ENCODE results near the gene IL19.
"Not testable (repeated sequence)": the region's sequence is repeated elsewhere in the genome, so short reads cannot be mapped to it uniquely, and the experiment has no call there.

Gene IL19

GRCh38 chr1:206741142-206741701 lies 29.4 kb upstream of the IL19 start:
- no peak for DNase-seq

DNA sequence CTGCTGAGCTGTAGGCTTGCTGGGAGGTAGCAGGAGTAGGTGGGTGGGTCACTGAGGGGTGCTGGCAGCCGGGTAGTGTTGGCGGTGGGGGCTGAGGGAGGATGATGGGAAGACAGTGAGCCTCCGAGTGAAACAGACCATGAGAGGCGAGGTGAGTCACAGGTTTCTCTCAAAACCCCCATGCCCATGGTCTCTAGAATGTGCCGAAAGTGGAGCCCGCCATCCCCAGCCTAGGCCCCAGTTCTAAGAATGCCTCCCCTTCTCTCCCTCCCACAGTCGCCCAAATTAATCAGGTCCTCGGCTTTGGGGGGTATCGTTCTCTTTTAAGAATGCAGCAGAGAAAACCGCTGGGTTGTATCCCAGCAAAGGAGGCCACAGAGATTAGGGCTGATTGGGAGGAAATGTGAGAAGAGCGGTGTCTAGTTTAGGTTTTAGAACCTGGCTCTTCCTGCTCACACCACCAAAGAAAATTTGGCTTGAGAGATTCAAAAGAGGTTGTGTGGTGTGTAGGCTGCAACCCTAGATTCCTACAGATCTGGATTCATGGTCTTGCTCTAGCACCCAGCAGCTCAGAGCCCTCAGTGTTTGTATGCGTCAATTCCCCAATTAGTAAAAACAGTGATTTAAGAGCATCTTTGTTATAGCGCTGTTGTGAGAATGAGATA lies 27.7 kb upstream of the IL19 start:
- no peak for DNase-seq

DNA sequence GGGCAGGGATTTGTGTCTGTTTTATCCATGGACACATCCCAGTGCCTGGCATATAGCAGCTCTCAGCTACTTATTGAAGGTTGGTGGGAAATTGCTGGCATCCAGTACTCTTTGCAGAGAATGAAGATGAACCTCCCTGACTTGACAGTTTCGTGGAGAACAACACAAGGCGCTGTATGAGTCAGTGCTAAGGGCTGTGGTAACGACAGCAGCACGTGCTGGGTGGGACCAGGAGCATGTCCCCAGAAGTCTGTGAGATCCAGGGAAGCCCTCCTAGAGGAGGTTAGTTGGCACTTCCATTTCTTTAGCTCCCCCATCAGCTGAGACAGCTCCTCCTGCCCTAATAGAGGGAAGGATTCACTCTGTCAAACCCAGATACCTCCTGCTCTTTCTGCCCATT lies 25.9 kb upstream of the IL19 start:
- DNase-seq, result no peak

DNA sequence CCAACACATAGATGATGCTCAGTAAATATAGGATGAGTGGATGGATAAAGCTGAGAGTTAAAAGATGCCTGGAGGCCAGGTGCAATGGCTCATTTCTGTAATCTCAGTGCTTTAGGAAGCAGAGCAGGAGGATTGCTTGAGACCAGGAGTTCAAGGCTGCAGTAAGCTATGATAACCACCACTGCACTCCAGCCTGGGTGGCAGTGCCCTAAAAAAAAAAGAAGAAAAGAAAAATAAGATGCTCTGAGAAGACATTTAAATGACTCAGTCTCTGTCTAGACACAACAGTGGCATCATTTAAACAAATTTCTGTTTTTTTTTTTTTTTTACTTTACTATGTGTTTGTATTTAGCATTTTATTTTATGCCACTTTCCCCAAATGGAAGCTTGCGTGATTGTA lies 25.3 kb upstream of the IL19 start:
- DNase-seq, result no peak

DNA sequence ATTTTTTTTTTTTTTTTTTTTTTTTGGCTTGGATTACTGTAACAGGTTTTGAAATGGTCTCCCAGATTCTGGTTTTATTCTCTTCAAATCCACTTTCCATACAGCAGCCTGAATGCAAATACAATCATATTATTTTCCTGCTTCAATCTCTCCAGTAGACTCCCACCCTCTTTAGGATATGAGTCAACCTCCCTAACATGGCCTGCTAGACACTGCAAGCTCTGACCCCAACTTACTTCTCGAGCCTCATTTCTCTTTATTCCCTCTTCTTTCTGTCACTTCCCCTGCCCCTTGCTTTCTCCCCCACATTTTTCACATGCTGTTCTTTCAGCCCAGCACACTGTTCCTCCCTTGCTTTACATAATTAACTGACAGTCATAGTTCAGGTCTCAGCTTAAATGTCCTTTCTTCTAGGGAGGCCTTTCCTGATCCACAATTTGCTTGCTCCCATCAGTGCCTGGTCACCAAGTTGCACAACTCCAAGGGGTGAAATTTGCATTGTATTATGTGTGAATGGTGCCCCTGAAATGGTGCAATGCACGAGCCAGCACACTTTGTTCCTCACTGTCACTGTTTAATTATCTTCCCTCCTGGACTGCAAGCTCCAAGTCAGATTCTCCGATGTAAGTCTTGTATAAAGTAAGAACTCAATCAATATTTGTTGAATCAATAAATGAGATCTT lies 22.1 kb upstream of the IL19 start:
- DNase-seq, result no peak

- DNase-seq, result no peak
These were observed 18.7 kb upstream of the IL19 start for GRCh38 chr1:206751891-206752290.

- DNase-seq, result no peak
These were observed 18.1 kb upstream of the IL19 start for GRCh38 chr1:206752481-206752880.

- DNase-seq, result no peak
These were observed 17.4 kb upstream of the IL19 start for GRCh38 chr1:206753141-206753540.

DNA sequence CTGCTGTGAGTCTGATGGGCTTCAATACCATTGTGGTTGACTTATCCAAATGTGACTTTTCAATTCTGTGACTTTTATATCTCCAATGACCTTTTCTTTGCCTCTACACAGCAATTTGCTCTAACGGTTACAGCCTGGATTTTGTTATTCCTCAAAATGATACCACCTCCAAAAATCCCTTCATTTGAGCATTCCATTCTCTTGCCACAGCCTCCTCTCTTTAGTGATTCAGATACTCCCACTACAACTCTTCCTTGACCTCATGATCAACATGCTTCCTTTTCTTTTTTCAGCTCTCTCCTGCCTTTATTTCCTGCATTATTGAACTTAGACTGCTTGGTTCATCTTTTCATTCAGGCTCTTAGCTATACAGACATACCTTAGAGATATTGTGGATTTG lies 16.6 kb upstream of the IL19 start:
- no peak for DNase-seq

DNA sequence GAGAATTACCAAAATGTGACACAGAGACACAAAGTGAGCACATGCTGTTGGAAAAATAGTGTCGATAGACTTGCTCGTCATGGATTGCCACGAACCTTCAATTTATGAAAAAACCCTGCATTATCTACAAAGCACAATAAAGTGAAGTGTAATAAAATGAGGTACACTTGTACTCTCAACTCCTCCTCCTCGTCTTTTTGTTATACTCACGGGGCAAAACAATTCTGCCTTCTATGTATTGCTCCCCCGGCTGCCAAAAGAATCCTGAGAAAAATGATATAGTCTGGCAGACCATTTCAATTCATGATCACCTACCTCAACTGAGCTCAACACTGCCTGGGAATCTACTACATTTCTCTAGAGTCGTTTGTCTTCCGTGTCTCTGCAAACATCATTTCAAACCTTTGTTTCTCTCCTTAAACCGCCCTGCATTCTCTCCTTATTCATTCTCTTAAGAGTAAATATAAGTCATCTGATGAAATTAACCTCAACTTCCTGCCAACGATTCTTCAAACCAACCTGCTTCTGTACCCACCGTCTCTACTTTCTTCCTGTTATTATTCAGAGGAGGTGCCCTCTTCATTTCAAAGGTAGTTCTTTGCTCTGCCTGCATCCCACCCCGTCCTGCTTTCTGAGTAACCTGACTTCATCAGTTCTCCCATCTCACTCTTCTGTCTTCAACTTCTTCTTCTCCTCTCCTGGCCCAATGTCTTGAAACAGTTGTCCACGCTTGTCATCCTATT lies 12.9 kb upstream of the IL19 start:
- DNase-seq, result peak; percentile 68

- no peak for DNase-seq
These were observed 10.0 kb upstream of the IL19 start for GRCh38 chr1:206760590-206760989.

DNA sequence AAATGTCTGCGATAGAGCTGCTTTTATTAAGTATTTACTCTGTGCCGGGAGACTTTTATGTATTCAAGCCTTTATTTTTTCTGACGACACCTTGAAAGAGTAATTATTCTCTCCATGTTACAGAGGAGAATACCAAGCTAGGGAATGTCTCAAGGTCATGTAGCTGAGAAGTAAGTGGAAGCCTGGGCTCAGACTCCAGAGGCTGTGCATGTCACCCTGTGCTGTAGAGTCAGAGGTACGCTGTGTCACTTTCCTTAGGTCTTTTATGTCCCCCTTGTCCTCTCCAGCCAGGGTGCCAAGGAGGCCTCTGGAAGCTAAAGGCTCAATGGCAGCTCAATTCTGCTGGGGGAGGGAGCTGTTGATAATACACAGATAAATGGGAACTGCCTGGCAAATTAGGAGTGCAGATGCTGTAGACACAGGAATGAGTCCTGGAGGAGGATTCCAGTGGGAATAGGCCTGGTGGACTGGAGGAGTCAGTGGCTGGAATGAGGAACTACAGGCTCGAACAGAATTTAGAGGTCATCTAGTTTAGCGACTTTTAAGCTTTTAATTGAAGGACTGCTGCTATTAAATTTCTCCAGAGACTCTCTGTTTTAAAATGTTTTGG lies 9.3 kb upstream of the IL19 start:
- no peak for DNase-seq

GRCh38 chr1:206762741-206763364 lies 7.7 kb upstream of the IL19 start:
- not testable (repeated sequence) for DNase-seq

- not testable (repeated sequence) for DNase-seq
These were observed 4.8 kb upstream of the IL19 start for GRCh38 chr1:206765771-206766170.

DNA sequence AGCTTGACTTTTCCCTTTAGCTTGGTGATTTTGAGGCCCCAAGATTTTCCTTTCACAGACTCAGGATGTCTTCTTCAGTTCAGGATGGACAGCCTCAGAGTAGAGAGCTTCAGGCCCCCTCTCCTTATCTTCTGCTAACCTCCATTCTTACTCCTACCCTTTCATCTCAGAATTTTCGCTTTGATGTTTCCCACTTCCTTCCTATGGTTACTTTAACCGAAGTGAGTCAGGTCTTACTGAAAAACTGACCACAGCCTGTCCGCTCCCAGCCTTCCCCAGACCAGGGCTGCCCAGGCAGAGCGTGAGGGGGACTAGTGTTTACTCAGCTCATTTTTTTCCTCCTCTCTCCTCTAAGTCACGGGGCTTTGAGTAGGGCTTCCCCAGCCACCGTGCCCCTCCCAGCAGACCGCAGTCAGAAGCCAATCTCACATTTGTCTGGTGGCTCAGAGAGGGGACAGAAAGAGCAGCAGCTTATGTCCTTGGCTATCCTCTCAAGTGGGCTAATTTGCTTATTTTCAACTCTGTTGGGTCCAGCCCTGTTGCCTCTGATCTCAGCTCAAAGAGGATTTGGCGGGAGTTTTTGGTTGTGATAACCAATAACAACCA lies 4.2 kb upstream of the IL19 start:
- peak; percentile 74 for DNase-seq

DNA sequence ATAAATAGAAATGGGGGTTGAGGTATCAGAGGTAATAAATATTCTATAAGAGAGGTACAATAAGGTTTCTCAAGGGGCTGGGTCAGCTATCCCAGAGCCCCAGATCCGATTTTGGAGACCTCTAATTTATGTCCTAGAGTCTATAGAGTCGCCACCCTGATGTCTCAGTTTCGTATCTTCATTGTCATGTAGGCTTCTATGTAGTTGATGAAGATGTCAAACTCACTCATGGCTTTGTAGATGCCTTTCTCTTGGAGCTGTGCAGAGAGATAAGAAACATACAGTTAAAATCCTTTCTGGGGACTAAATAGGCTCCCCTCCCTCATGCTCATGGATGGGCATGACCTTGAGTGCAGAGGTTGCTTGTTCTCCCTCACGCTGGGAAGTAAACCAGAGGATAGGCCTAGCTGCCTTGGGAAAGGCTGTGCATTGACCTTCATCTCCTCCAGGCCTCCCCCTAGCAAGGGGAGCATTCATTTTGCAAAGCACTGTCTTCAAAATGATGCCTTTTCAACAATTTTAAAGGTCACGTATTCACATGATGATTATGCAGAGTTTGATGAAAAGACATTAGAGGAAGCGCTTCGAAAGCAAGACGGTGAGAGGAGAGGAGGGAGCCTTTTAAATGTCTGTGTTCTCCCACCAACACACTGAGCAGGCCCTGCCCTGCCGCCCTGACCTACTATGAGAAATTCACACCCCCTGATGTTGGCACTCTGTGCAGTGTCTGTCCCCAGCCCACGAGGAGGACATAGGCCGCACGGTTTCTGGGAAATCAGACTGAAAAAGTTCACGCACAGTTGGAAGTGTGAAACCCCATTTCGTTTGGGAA lies 1.9 kb upstream of the IL19 start:
- DNase-seq, result no peak

DNA sequence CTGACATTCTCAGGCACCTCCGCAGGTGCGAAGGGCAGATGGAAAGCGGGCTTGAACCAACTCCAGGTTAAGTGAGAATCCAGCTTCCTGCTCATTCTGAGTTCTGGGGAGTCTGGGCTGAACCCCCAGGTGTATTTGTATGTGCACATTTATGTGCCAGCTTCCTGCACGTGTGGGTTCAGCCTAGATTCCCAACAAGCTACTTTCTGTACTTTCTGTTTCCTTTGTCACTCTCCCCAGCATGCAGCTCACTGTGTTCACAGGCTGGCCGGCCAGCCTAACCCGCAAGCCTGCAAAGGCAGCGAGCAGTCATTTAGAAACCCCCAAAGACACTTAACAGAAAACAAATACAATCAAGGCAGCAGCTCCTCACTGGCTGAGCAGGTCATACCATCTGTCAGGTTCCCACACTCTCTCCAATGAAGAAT lies 1.3 kb upstream of the IL19 start:
- peak; percentile 63 for DNase-seq

- no peak for DNase-seq
These were observed 742 bp downstream of the IL19 start for GRCh38 chr1:206771338-206771692.

GRCh38 chr1:206772243-206772937 lies 1.8 kb downstream of the IL19 start, which contains the start of gene IL10:
Gene IL10 (minus strand): TSS chr1:206772494. CDS start chr1:206772435, 59 bp downstream.
- DNase-seq, result no peak

DNA sequence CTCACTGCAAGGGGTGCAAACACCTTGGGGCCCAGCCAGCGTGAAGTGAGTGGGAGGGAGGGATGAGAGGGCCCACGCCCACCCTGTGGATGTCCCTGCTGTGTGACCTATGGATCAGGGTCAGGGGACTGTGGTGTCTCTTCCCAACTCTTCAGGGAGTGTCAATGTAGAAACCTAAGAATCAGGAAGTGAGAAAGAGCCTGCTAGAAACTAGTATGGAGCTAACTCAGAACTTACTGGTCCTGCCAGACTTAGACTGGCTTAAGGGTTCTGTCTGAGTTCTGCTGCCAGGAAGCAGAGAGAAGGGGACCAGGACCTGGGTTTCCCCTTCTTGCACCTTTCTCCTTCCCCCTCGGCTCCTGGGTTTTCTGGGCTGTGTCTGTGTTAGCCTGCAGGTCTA lies 3.5 kb downstream of the IL19 start:
- DNase-seq, result no peak

GRCh38 chr1:206776229-206776628 lies 5.7 kb downstream of the IL19 start:
- no peak for DNase-seq
